Right cardiac atrium (tissue), 5 donors: ENCODE measurements around the gene GLS. TPM values are rescaled to one million over a fixed set of nuclear protein-coding genes. Genes with fewer than 3 reads are reported as not detected.

Source experiments
- ATAC-seq, 2 donors: fragments of 200-7000 bp; cut with Tn5 transposase; one replicate each; pipeline versions ENCODE4 v1.8.0 to v1.9.1; 2020; ENCODE audit warnings: moderate library complexity in 2 of 2, mild to moderate bottlenecking in 1 of 2
- DNase-seq, 3 donors: peaks; one replicate each; pipeline ENCODE4 v3.0.0-alpha.2; 2020
- H3K27ac ChIP-seq: one replicate; pipeline ENCODE4 v1.5.1; 2013; ENCODE audit warnings: mild to moderate bottlenecking, low read length, control low read depth, moderate library complexity
- H3K27me3 ChIP-seq: one replicate; pipeline ENCODE4 v1.6.1; 2013; ENCODE audit not compliant: control insufficient read depth, insufficient read depth
- H3K4me1 ChIP-seq: one replicate; pipeline ENCODE4 v1.6.1; 2013; ENCODE audit warnings: low read length; ENCODE audit not compliant: control insufficient read depth, insufficient read depth
- H3K4me3 ChIP-seq: one replicate; pipeline ENCODE4 v1.5.1; 2013; ENCODE audit warnings: low read length, control low read depth
- H3K9me3 ChIP-seq: one replicate; pipeline ENCODE4 v1.6.1; 2013; ENCODE audit warnings: low read length; ENCODE audit not compliant: control insufficient read depth
- WGBS: extraction: QIAGEN DNeasy Blood & Tissue Kit; methylation state at CpG from one replicate; pipeline ENCODE4 v1.1.7; 2013; 5-methylcytosine and 5-hydroxymethylcytosine counted together
- intact Hi-C, 4 donors: fragments of 100-400 bp; cut with DNase I; formaldehyde crosslinking; loops; one replicate each; pipeline versions ENCODE4 v1.11.0 to v1.14.0; 2022 to 2023
- long read RNA-seq, 4 donors: library from polyadenylated mRNA; unstranded; transcript quantifications; one replicate each; pipeline ENCODE4 v2.0.0, GENCODE V29; 2020 to 2021
- polyA plus RNA-seq: library from polyadenylated mRNA; stranded (reverse); fragments of 200-250 nt; gene quantifications from one replicate; pipeline ENCODE4 v1.2.3, GENCODE V29; 2013
- total RNA-seq, 4 donors: library from RNA; stranded (reverse); fragmentation: NEBNext Ultra II Directional; extraction: Animal tissue kit (Norgen Biotek cat#: 25700); gene quantifications; one replicate each; pipeline ENCODE4 v1.2.1, GENCODE V29; 2021
- donor health status: healthy with polysubstance abuse.
- donor health status: DM: no; HTN: yes; CAD: no.
- donor health status: DM: no; HTN: no; CAD: no.
- donor health status: DM: no; HTN: yes; CAD: no; lungs with severe emphysema.
- donor health status: DM: yes; HTN: yes; CAD: no.

The GLS gene
- 100 to 1,000 TPM in 1 of 4 donors, 10 to 100 TPM in 3; 79.8 to 106 (median 91.5) TPM for total RNA-seq
- 33.4 TPM for polyA plus RNA-seq
- long read RNA-seq, donor 1, full-length matches to known transcripts: 66 of 79 reads
- long read RNA-seq, donor 1, partial matches to known transcripts: 7 of 79 reads
- long read RNA-seq, donor 1, other reads (novel, unspliced or antisense): 6 of 79 reads
- long read RNA-seq, donor 2, full-length matches to known transcripts: 41 of 52 reads
- long read RNA-seq, donor 2, partial matches to known transcripts: 1 of 52 reads
- long read RNA-seq, donor 2, other reads (novel, unspliced or antisense): 10 of 52 reads
- long read RNA-seq, donor 3, full-length matches to known transcripts: 5 of 16 reads
- long read RNA-seq, donor 3, partial matches to known transcripts: 6 of 16 reads
- long read RNA-seq, donor 3, other reads (novel, unspliced or antisense): 5 of 16 reads
- long read RNA-seq, donor 4, full-length matches to known transcripts: 36 of 48 reads
- long read RNA-seq, donor 4, partial matches to known transcripts: 9 of 48 reads
- long read RNA-seq, donor 4, other reads (novel, unspliced or antisense): 3 of 48 reads

DNA sequence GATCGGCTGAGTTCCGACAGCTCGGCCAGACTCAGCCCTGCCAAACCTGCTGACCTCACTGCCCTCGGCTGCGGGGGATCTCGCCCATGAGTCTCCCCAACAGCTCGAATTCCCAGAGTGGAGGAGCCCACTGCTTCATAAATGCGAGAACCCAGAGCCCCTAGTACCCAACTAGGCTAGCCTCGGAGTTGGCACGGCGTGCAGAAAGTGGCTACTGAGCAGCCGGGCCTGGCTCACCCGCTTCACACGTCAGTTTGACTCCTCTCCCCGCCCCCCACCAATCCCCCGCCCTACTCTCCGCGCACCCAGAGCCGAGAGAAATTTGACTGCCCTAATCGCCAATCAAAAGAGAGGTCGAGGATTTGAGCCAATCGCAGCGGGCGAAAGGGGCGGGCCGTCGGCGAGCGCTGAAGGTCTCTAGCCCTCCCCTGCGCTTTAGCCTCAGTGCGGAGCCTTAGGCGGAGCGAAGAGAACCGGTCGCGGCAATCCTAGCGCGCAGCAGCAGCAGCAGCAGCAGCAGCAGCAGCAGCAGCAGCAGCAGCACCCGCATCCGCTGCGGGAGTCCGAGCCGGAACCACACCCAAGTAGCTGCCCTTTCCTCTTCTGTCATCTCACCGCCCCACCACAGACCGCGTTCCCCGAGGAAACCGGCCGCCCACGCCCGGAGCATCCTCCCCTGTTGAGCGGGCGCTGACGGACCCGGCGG lies at the start of gene GLS:
TSS of gene GLS (plus strand) at position 444 of the 706 bp plus-strand sequence. CDS start 264 bp downstream, outside the sequence.
- intact Hi-C loops: no loop called here
- DNase-seq (peak; percentile 95 to 98 (median 98)), ATAC-seq (peak; percentile 96 to 97)
- H3K4me3 ChIP-seq: peak within 1 kb of the TSS; percentile 90
- H3K27ac ChIP-seq: peak within 1 kb of the TSS; percentile 100
- no peaks in the 10 kb centered on the region for H3K9me3 ChIP-seq
- under 1% methylated on average over 56 of the region's 56 CpGs for WGBS
- H3K27me3 ChIP-seq: no peaks in the 10 kb centered on the region
- peaks cover 2% of the 10 kb centered on the region for H3K4me1 ChIP-seq

DNA sequence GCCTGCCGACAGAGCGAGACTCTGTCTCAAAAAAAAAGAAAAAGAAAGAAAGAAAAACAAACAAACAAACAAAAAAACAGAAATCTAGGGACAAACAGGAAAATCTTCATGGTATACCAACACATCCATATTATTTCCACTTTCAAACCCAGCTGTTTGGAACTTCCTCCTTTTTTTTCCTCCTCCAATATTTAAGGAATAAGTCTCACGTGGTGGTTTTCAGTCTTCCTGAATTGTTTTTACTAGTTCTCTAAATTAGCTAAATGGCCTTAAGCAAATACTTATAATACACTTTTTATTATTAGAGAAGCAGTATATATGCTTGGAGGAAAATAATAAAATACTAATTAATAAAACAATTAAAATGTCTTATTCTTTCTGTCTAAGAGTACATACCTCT lies 48.7 kb upstream of the GLS start:
- no peak for DNase-seq
- WGBS: 82% methylated on average over 3 of the region's 3 CpGs
- no peak overlapping the region for H3K4me3 ChIP-seq
- no peaks in the 10 kb centered on the region for H3K9me3 ChIP-seq
- intact Hi-C loops: no loop called here
- H3K27me3 ChIP-seq: no peaks in the 10 kb centered on the region
- ATAC-seq: no peak
- H3K27ac ChIP-seq: no peak overlapping the region
- H3K4me1 ChIP-seq: no peaks in the 10 kb centered on the region

DNA sequence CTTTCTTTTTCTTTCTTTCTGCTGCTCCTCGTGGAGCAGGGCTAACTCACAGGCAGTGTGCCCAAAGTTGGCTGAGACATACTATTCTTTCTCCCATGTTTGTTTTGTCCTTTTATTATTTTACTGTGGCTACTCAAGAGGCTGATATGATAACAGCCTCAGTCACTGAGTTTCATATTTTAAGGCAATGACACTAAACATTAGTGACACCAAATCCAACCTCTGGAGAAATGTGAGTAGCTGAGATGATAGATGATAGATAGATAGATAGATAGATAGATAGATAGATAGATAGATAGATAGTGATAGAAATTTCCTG lies 45.8 kb upstream of the GLS start:
- DNase-seq (no peak), ATAC-seq (peak; percentile 47 to 72)
- H3K4me1 ChIP-seq: no peaks in the 10 kb centered on the region
- intact Hi-C loops: no loop called here
- H3K27me3 ChIP-seq: no peaks in the 10 kb centered on the region
- H3K9me3 ChIP-seq: no peaks in the 10 kb centered on the region
- no peak overlapping the region for H3K4me3 ChIP-seq
- no peak overlapping the region for H3K27ac ChIP-seq
- WGBS: 19% methylated on average over 1 of the region's 1 CpG

DNA sequence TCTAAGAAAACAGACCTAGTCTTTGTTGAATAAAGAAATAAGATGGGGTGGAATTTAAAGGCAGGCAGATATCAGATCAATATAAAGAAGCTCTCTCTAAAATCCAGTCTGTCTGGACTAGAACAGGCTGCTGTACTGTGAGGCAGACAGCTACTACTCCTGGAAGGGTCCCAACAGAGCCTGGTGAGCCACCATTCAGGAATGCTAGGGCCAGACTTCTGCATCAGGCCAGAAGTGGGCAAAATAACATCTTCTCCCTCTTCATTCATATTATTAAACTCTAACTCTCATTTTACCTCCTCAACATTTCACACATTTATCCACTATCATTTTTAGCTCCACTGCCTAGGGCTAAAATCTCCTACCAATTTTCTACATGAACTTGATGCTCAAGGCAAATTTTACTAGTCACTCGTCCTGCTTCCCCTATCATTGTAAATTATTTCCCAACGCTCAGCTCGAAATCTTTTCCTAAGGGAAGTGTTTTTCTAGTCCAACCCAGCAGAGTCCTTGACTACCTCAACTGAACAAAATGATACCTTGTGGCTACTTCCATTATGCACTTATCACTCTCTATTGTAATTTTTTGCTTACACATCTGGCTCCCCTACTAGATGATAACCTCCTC lies 45.2 kb upstream of the GLS start:
- H3K27ac ChIP-seq: no peak overlapping the region
- H3K9me3 ChIP-seq: no peaks in the 10 kb centered on the region
- ATAC-seq (peak; percentile 94 to 95), DNase-seq (peak; percentile 62 to 66 (median 65))
- 52% methylated on average over 3 of the region's 3 CpGs for WGBS
- intact Hi-C loops: no loop called here
- H3K4me3 ChIP-seq: no peak overlapping the region
- H3K4me1 ChIP-seq: no peaks in the 10 kb centered on the region
- H3K27me3 ChIP-seq: no peaks in the 10 kb centered on the region

DNA sequence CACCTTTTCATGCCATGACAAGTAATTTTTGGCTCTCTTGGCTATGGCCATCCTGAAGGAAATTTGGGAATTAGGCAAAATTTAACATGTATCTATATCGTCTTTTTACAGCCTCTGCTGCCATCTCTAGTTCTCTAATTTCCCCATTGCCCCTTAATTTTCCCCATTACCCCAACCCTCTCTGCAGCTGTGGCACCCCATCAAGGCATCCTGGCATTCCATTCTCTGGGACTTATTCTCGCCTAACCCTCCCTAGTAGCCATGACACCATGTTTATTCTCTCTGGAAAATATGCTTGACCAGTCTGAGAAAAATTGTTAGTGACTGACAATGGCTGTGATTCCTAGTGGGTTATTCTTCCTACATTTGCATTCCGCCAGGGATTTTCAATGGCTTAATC lies 43.9 kb upstream of the GLS start:
- no peaks in the 10 kb centered on the region for H3K4me1 ChIP-seq
- intact Hi-C loops: no loop called here
- DNase-seq (no peak), ATAC-seq (no peak)
- no peak overlapping the region for H3K4me3 ChIP-seq
- H3K27me3 ChIP-seq: no peaks in the 10 kb centered on the region
- 61% methylated on average over 3 of the region's 3 CpGs for WGBS
- no peak overlapping the region for H3K27ac ChIP-seq
- H3K9me3 ChIP-seq: no peaks in the 10 kb centered on the region

DNA sequence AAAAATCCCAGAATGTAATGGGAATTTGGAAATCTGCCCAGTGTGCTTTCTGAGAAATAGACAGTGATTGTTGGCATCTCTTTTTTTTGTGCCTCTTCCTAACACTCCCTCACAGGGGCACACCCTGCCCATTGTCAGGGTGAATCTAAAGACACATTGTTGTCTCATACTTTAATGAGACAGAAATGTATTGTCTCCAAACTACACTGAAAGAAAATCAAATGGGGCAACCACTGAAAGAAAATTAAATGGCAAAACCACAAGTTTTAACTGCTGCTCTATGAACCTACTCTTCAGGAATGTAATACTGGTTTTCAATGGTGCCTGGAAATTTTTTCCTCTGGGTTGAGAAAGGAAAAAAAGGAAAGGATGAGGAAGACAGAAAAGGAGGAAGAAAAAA lies 43.2 kb upstream of the GLS start:
- intact Hi-C loops: no loop called here
- no peaks in the 10 kb centered on the region for H3K9me3 ChIP-seq
- DNase-seq: no peak
- ATAC-seq: no peak
- no peaks in the 10 kb centered on the region for H3K27me3 ChIP-seq
- no peak overlapping the region for H3K27ac ChIP-seq
- H3K4me3 ChIP-seq: no peak overlapping the region
- no peaks in the 10 kb centered on the region for H3K4me1 ChIP-seq

DNA sequence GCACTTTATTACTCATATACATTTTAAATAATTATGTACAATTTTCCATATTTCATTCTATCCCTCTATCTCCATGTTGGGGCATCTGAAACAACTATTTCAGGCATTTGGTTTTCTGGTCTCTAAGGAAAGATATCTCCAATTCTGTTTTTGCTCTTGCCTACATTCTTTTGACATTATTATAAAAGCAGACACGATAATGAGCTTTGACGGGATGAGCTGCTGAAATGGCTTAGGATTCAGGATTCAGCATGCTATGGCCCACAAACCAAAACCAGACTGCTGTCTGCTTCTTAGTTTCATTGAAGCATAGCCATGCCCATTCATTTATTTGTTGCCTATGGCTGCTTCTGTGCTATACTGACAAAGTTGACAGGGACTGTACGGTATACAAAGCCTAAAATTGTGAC lies 42.7 kb upstream of the GLS start:
- ATAC-seq: no peak
- Histone ChIP-seq H3K4me3 (no peak overlapping the region), H3K4me1 (no peaks in the 10 kb centered on the region), H3K27ac (no peak overlapping the region), H3K27me3 (no peaks in the 10 kb centered on the region), H3K9me3 (no peaks in the 10 kb centered on the region)
- 71% methylated on average over 3 of the region's 3 CpGs for WGBS
- DNase-seq: no peak
- intact Hi-C loops: no loop called here

DNA sequence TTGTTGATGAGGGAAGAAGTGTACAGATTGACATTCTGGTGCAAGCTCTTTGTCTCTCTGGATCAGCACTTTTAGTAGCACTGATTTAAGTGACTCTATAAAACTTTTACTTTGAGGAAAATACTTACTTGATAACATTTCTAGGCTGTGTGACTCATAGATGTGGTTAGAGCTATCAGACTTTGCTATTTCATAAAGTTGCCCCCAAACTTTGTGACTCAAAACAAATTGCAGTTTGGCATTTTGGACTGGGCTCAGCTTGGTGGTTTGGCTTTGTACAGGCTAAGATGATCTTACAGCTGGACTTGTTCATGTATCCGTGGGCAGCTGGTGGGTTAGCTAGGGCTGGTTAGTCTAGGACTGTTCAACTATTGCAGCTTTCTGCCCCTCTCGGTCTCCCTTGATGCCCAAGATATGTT lies 42.1 kb upstream of the GLS start:
- no peak for DNase-seq
- ATAC-seq: no peak
- Histone ChIP-seq H3K27ac (no peak overlapping the region), H3K27me3 (no peaks in the 10 kb centered on the region), H3K9me3 (no peaks in the 10 kb centered on the region), H3K4me3 (no peak overlapping the region), H3K4me1 (no peaks in the 10 kb centered on the region)
- 79% methylated on average over 2 of the region's 2 CpGs for WGBS
- intact Hi-C loops: no loop called here

DNA sequence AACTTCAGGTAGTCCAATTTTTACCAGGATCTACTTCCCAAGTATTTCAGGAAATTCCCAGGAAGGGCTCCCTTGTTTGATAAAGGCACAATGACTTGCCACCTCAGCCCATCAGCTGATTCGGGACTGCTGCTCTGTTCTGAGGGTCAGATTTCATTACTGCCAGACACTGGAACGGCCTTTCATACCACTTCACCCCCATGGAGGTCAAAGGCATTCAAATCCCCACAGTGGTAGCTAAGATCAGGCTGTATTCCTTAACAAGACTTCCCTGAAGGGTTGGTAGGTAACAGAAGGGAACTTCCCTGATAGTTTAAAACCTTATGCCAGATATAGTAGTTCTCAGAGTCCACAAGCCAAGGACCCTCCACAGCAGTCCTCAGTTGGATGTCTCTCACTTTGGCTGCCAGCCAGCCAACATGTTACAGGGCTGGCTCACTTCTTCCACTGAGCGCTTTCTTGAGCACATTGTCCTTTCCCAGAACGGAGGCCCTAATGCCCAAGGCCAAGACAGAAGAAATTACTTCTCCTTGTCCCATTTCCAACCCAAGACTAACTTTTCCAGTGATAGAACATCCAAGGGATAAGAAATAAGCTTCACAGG lies 40.0 kb upstream of the GLS start:
- ATAC-seq: no peak
- intact Hi-C loops: no loop called here

DNA sequence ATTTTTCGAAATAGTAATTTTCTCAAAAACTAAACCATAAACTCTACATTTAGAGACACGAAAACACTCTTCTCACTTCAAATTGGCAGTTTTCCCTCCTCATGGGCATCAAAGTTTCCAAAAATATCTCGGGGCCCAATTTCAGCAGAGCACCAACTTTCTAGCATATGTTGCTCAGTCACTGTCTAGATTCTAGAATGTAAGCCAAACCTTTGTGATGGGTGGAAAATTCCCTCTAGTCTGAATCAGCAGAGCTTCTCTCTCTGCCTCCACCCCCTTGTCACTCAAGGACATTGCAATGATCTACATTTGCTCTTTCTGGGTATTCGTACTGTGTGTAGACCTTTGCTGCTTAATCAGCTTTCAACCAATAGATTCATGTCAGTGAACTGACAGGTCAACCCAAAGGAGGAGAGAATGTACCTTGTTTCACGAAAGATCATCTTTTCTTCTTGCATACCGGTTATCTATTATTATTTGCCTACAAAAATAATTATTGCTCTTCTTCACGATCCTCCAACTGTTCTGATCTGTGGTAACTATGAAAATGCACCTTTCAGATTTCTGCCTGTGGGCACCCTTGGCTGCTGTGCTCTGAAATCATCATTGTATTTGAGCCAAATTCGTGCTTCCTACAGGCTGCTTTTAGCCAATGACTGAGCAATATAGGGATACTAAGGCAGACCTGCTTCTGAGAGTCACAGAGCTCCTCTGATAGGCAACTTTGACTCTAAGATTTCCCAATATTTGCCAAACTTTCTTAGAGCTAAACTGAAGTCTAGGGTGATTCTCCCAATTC lies 38.7 kb upstream of the GLS start:
- ATAC-seq: no peak
- no peaks in the 10 kb centered on the region for H3K9me3 ChIP-seq
- no peak overlapping the region for H3K4me3 ChIP-seq
- no peak for DNase-seq
- intact Hi-C loops: no loop called here
- no peaks in the 10 kb centered on the region for H3K27me3 ChIP-seq
- H3K4me1 ChIP-seq: no peaks in the 10 kb centered on the region
- no peak overlapping the region for H3K27ac ChIP-seq
- 82% methylated on average over 8 of the region's 8 CpGs for WGBS

More for the DNA sequence above, 40.0 kb upstream of the GLS start:
- 61% methylated on average over 4 of the region's 4 CpGs for WGBS
- no peaks in the 10 kb centered on the region for H3K9me3 ChIP-seq
- H3K4me1 ChIP-seq: no peaks in the 10 kb centered on the region
- no peak for DNase-seq
- H3K27me3 ChIP-seq: no peaks in the 10 kb centered on the region
- H3K27ac ChIP-seq: no peak overlapping the region
- no peak overlapping the region for H3K4me3 ChIP-seq
